HG03045 (cell line): Measurements from ENCODE around the gene ABI3BP.

Experiments used
- ATAC-seq: cut with Tn5 transposase; IDR thresholded peaks from one replicate; pipeline ENCODE4 v1.9.1; 2021; ENCODE audit warnings: mild to moderate bottlenecking, moderate library complexity; ENCODE audit not compliant: unreplicated experiment

Gene ABI3BP

DNA sequence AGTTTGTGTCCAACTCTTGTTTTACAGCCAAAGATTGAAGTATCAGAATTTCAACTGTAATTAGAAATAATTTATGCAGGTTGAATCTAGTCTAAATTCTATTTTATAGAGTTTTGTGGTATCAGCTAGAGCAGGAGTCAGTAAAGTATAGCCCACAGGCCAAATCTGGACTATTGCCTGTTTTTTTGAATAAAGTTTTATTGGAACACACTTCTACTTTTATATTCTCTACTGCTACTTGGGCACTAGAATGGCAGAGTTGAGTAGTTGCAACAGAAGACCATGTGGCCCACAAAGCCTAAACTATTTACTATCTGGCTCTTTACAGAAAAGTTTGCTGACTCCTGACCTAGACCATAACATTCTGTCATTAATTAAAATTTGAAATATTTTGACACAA is 247.6 kb downstream of the ABI3BP start:
- ATAC-seq: no peak

DNA sequence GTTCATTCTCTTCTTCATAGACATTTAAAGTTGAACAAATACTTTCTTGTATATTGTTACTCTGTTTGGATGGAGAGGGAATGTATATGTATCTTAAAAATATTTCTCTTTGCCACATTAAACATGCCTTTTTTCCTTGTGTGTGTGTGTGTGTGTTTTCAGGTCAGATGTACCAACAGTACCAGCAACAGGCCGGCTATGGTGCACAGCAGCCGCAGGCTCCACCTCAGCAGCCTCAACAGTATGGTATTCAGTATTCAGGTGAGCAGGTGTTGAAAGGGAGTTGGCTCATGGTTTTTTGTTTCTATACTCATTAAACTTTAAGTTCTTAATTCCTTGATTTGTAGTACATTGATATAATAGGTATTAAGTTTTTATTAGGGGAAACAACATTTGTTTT is 248.6 kb downstream of the ABI3BP start:
- ATAC-seq: no peak

DNA sequence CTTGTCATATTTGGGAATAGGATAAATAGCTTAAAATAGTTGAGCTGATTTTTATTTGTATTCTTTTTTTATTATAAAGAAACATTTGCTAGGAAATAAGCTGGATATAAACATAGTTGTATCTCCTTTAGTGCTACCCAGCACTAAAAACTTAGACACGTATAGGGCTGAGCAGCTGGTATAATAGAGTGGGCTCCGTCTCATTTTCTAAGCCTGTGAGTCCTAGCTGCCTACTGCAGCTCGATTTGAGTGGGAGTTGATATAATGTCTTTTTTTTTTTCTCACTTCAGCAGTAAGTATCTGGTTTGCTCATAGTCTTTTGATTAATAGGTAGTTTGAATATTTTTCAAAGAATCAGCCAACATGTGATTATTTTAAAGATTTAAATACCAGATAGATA is 249.7 kb downstream of the ABI3BP start:
- no peak for ATAC-seq

DNA sequence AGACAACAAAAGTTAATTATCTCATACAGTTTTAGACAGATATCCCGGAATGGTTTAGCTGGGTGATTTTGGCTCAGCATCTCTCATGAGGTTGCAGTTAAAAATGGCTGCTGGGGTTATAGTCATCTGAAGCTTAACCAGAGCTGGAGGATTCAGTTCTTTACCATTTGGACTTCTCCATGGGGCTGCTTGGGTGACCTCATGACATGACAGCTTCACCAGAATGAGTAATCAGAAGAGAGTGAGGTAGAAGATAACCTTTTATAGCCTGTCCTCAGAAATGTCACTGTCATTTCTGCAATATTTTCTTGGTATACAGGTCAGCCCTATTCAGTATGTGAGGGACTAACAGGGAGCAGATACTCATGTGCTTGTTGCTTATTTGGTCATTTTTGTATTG is 253.0 kb downstream of the ABI3BP start:
- ATAC-seq: no peak

DNA sequence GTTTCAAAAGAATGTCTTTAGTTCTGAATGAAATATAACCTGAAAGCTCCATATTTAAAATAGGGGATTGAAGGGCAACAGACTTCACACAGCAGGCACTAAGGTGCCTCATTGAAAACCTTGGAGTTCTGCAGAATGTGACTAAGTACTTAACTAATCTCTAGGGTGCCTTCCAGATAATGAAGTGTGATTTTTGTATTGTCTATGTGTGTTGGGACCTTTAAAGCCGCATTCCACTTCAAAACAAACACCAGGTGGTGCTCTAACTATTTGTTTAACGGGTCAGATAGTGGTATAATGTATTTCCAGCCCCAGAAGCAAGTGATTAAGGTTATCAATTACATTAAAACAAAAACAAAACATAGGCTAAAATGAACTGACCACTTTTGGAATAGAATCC is 255.9 kb downstream of the ABI3BP start:
- no peak for ATAC-seq

DNA sequence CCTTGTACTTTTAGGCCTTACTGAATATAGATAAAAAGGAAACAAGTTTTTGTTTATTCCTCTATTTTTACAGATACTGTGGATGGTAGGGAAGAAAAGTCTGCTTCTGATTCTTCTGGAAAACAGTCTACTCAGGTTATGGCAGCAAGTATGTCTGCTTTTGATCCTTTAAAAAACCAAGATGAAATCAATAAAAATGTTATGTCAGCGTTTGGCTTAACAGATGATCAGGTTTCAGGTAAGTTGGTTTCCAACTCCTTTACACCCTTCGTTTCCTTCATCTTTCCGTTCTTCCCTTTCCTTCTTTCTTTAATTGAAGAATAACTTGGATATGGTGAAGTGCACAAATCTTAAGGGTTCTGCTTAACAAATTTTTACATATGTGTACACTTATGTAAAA is 260.8 kb downstream of the ABI3BP start:
- no peak for ATAC-seq

DNA sequence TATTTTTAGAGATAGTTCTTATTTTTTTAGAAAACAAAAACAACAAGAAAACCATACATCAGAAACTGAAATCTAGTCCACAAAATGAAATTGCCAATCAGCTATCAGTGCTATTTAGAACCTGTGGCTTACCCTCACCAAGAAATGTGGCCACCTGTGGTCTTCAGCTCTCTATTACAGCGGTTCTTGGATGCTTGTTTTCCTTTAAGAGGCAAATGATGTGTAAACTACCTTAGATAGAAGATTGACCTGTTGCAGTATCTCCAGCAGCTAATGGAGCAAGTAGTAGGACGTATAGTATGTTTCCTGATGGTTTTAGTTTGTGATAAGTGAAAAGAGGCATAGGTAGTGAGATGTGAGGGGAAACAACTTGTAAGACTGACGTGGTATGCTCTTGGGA is 262.7 kb downstream of the ABI3BP start:
- ATAC-seq: peak; percentile 69

DNA sequence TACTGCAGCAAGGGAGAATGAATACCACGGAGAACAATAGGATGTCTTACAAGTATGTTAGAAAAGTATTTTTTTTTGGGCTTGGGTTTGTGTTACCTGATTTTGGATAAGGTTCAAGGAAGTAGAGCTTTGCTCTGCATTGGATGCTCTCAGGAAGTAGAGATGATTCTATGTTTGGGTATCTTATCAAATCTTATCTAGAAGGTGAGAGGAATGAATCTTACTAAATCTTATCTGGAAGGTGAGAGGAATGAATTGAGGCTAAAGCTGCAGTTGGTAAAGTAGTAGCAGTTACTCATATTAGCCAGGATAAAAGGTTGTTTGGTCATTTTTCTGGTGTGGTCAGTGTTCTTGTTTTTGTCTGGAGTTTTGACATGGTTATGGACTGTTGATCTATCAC is 266.5 kb downstream of the ABI3BP start:
- no peak for ATAC-seq

DNA sequence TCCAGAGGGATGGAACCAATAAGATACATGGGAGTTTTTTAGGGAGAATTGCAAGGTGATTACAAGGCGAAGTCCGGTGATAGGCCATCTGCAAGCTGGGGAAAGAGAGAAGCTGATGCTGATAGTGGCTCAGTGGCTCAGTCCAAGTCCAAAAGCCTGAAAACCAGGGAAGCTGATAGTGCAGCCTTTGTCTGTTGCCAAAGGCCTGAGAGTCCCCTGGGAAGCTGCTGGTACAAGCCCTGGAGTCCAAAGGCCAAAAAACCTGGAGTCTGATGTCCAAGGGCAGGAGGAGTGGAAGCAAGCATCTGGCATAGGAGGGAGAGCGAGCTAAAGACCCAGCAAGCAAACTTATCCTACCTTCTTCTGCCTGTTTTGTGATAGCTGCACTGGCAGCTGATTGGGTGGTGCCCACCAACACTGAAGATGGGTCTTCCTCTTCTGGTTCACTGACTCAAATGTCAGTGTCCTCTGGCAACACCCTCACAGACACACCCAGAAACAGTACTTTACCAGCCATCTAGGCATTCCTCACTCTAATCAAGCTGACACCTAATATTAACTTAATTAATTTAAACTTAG is 267.2 kb downstream of the ABI3BP start:
- ATAC-seq: no peak

DNA sequence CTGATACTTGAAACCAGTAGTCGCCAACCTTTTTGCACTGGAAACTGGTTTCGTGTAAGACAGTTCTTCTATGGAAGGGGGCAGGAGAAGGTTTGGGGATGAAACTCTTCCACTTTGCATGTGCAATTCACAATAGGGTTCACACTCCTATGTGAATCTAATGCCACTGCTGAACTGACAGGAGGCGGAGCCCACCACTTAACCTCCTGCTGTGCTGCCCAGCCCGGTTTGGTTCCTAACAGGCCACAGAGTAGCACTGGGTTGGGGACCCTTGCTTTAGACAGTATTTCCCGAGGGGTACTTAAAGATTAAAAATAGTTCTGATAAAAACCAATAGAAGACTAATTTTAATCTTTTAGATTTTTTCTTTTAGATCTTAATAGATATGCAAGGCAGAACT is 272.8 kb downstream of the ABI3BP start:
- no peak for ATAC-seq

DNA sequence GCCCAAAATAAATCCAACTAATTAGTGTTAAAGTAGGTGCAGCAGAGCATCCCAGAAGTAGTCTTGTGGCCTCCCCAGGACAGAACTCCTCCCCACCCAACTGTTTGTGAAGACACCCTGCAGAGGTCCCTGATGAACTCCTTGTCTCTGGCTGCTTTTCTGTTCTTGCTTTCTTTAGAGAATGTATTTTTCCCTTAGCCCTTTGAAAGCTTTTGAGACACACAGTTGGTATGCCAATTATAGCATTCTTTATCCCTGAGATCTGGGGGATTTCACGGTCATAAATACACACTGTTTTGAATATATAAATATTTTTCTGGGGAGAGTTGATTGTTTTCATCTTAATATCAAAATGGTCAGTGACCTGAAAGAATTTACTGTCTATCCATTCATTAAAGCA is 274.1 kb downstream of the ABI3BP start:
- ATAC-seq: no peak

DNA sequence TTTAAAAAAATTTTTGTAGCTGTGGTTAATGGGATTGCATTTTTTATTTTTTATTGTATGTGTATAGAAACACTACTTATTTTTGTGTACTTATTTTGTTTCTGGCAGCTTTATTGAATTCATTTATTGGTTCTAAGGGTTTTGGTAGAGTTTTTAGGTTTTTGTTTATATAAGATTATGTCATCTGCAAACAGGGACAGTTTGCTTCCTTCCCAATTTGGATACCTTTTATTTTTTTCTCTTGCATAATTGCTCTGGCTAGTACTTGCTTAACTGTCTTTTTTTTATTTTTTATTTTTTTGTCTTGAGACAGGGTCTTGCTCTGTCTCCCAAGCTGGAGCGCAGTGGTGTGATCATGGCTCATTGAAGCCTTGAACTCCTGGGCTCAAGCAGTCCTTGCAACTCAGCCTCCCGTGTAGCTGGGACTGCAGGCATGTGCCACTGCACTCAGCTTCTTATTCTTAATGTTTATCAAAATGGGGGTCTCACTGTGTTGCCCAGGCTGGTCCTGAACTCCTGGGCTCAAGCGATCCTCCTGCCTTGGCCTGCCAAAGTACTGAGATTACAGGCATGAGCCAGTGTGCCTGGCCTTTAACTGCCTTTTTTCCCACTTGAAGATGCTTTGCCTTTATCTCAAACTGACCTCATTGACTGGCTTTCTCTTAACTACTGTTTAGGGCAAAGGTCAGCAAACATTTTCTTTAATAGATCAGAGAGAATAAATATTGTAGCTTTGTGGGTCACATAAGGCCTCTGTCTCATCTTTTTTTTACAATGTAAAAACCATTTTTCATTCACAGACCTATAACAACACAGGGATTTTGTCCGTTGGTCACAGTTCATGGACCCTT is 275.4 kb downstream of the ABI3BP start:
- no peak for ATAC-seq

DNA sequence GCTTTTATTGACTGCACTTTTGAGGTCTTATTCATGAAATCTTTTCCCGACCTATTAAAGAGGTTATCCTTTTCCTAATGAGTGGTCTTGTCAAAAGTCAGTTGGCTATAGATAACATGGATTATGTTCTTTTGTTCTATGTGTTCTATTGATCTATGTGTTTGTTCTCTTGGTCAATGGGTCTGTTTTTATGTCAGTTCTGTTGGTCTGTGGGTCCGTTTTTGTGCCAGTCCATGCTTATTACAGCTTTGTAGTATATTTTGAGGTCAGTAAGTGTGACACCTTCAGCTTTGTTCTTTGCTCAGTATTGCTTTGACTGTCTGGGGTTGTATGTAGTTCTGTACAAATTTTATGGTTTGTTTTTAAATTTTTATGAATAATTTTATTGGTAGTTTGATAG is 276.2 kb downstream of the ABI3BP start:
- no peak for ATAC-seq

DNA sequence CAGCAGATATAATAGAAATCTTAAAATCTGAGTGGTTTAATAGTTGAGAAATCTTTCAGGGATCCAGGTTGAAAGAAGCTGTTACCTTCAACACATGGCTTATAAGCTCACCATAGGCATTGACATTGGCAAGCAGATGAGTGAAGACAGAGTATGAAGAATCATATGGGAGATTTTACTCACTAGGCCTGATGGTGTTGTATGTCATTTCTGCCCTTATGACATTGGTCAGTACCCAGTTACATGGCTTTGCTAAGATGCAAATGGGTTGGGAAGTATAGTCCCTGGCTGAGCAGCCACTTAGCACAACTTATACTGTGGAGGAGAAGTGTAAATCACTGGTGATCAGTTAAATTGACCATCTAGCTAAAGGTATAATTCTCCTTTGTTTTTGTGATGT is 278.0 kb downstream of the ABI3BP start:
- ATAC-seq: no peak

DNA sequence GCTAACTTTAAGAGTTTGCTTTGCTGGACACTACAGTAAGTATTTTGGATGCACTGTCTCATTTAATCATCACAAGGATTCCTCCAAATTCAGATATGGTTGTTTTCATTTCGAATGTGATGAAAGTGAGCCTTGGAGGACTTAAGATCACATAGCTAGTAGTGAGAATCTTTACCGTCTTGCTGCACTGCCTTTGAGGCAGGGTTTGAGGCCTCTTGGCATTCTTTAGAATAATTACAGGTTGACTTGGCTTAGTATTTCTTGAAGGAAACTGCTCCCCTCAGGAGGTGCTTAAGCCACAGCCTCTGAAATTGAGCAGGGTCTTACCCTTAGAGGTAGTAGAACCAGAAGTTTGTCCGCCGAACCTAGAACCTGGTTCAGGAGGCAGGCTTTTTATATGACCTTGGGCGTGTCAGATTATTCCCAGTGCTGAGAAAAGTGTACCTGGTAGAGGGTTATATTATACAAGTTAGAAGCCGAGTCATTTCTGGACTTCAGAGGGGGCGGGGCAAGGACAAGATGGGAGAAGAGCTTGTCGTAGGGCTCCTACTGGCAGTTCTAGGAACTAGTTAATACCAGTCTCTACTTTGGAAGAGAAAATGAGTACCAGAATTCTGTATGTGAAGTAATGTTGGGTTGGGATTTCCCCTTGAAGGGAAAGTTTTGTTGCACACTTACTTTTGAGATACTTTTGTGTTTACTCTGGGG is 282.8 kb downstream of the ABI3BP start:
- peak; percentile 27 for ATAC-seq

DNA sequence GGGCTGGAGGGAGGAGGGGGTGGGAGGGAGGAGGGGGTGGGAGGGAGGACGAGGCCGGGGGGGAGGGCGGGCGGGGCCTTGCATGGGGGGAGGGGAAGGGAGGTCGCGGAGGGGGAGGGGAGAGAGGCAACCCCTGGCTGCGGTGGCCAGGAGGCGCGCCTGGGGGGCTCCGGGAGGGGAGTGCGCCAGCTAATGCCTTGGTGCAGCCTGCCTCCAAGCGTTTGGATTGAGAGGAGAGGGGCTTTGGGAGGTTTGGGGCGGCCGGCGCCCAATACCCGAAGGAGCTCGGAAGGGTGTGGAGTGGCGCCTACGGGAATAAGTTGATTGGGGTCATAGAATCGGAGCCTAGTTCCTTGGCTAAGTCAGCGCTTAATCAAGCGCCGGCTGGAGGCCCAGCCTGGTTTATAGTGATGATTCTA is 283.4 kb downstream of the ABI3BP start:
- no peak for ATAC-seq

DNA sequence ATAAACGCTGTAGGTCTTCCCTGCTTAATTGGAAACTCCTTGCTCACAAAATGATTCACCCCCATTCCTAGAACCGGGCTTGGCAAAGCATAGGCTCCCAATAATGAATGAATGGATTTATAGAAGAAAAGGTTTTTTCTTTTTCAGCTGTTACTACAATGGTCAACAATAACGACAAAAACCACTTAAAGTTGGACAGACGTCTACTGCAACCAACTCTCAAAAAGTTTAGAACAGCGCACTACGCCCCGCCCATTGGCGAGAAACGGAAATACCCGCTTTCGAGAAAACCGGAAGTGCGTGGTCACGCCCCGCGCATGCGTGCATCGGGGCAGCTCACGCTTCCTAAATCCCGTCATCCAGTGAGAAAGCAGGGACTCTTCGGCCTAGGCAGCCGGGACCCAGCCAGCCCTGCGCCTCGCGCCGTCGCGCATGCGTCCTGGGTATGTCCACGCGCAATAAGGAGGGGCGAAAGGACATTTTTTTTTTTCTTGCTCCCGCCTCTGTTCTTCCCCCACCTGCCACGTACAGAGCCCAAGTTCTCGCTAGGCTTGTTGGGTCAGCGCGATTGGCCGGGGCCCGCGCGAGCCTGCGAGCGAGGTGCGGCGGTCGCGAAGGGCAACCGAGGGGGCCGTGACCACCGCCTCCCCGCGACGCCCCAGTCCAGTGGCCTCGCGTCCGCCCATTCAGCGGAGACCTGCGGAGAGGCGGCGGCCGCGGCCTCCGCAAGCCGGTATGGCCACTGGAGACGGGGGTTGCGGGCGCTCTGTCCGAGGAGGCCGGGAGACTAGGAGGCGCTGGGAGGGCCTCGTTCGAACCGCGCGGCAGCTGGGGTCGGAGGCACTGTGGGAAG is 284.0 kb downstream of the ABI3BP start, which contains the start of gene TFG:
Gene TFG, plus strand, starts transcription at position 506 of the 853 bp plus-strand sequence. CDS start 4,192 bp downstream, outside the sequence.
- ATAC-seq: peak; percentile 95

DNA sequence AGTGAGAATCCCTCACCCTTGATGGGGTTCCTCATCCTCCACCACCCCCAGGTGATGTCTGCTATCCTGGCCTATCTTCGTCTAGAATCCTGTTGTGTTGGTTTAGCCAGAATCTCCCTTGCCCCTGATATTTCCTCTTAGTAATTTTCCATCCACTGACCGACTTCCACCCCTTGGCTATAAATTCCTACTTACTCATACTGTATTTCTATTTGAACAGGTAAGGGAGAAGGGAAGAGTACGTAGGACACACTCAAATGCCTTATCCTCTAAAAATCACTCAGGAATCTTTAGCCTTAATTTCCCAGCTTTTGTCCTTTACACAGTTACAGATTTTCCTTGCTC is 284.6 kb downstream of the ABI3BP start:
- no peak for ATAC-seq

DNA sequence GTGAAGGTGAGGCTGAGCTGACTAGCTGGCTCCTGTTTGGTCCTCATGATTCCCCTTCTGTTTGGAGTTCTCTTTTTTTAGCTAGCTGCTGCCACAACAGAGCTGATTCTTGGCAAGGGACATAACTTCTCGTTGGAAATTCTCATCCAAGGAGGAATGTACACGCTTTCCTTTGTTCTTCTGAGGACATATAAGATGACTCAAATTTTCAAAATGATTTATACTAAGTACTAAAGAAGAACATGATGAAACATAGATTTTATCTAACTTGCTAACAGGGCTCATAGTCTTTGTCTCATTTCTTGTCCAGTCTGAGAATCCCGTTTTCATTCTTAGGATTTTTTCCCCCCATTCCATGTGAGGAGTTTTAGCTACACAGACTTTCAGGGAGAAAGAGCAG is 286.9 kb downstream of the ABI3BP start:
- ATAC-seq: no peak

DNA sequence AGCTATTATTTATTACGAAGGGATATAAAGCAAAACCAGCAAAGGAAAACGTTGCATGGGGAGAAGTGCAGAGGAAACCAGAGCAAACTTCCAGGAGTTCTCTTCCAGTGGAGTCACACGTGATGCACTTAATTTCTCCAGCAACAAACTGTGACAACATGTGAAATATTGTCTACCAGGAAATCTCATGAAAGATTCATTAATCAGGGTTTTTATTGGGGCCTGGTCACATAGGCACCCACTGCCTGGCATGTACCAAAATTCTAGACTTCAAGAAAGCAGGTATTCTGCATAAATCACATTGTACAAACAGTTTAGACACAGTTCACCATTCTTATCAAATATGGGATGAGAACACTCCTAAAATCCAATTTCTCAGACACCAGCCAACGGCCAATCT is 289.4 kb downstream of the ABI3BP start:
- no peak for ATAC-seq

DNA sequence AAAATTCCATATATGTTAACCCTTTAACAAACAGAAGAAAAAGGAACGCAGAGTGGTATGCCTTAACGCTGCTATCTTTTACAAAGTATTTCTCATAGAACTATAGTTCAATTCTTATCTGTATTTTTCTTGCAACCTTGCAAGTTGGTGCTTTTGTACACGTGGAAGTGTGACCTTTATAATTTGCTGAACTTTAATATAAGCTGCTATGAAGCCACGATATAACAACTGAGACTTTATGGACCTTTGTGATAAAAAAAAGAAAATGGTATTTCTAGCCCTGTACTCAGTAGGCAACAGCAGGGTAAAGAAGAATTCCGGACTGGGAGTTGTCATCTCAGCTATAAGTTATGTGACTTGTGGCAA is 290.3 kb downstream of the ABI3BP start:
- no peak for ATAC-seq
